HCT116 (cell line): ENCODE measurements around the gene CCDC124.

Experiments used
- EZH2 ChIP-seq: fragments of 200-600 bp; sonication (generic); IDR thresholded peaks from 2 replicates; pipeline ENCODE4 v1.6.1; 2017; ENCODE audit warnings: antibody characterized with exemption, mixed run types
- POLR2A ChIP-seq: IDR thresholded peaks from 2 replicates; pipeline ENCODE4 v1.7.0; 2011; ENCODE audit warnings: borderline replicate concordance; ENCODE audit not compliant: insufficient read depth, insufficient read length; ENCODE audit errors: extremely low read depth
- POLR2AphosphoS5 ChIP-seq: IDR thresholded peaks from 2 replicates; pipeline ENCODE4 v1.6.1; 2011; ENCODE audit warnings: mild to moderate bottlenecking, low read depth, low read length, moderate library complexity
- TCF7L2 ChIP-seq: IDR thresholded peaks from 2 replicates; pipeline ENCODE4 v1.7.0; 2011; ENCODE audit warnings: borderline replicate concordance, inconsistent platforms; ENCODE audit not compliant: insufficient read depth, insufficient read length; ENCODE audit errors: extremely low read depth
- YY1 ChIP-seq: IDR thresholded peaks from 2 replicates; pipeline ENCODE4 v1.6.1; 2011; ENCODE audit warnings: low read length, low read depth, moderate library complexity, mild to moderate bottlenecking; ENCODE audit not compliant: insufficient replicate concordance; ENCODE audit errors: extremely low read depth
- ZFX ChIP-seq: fragments of 450-650 bp; IDR thresholded peaks from 2 replicates; pipeline ENCODE4 v1.6.1; 2017
- TF ChIP-seq, protein P1 (sequence below), 3 experiments: fragments of 200-600 bp in 1 of 3; sonication (generic) in 1 of 3; IDR thresholded peaks in 2 of 3; conservative IDR thresholded peaks in 1 of 3; 2 replicates each; pipeline ENCODE4 v1.5.1; 2012 to 2017; ENCODE audit warnings: low read depth in 2 of 3, low read length in 2 of 3, antibody characterized with exemption in 1 of 3, borderline replicate concordance in 1 of 3, control low read depth in 1 of 3, mild to moderate bottlenecking in 1 of 3, mixed read lengths in 1 of 3, mixed run types in 1 of 3, moderate library complexity in 1 of 3; ENCODE audit not compliant: insufficient read depth in 1 of 3

- TF ChIP-seq, protein P1, sequence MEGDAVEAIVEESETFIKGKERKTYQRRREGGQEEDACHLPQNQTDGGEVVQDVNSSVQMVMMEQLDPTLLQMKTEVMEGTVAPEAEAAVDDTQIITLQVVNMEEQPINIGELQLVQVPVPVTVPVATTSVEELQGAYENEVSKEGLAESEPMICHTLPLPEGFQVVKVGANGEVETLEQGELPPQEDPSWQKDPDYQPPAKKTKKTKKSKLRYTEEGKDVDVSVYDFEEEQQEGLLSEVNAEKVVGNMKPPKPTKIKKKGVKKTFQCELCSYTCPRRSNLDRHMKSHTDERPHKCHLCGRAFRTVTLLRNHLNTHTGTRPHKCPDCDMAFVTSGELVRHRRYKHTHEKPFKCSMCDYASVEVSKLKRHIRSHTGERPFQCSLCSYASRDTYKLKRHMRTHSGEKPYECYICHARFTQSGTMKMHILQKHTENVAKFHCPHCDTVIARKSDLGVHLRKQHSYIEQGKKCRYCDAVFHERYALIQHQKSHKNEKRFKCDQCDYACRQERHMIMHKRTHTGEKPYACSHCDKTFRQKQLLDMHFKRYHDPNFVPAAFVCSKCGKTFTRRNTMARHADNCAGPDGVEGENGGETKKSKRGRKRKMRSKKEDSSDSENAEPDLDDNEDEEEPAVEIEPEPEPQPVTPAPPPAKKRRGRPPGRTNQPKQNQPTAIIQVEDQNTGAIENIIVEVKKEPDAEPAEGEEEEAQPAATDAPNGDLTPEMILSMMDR (IDR thresholded peaks at IDR 0.05 in 2 of 3, conservative IDR thresholded peaks at IDR 0.05 in 1 of 3; ENCODE audit: borderline replicate concordance in 1 of 3, insufficient read depth in 1 of 3, low read depth in 2 of 3, low read length in 2 of 3), result no peak
- TF ChIP-seq POLR2AphosphoS5 (no peak), TCF7L2 (no peak), EZH2 (no peak), ZFX (no peak), YY1 (no peak), POLR2A (no peak)
Measured at GRCh38 chr19:17973759-17974158, 40.9 kb downstream of the CCDC124 start.
